Endothelial cell of umbilical vein (primary cell): ENCODE data around the gene KIAA1549.

ENCODE experiments used
- EZH2 ChIP-seq: IDR thresholded peaks from 2 replicates; pipeline ENCODE4 v1.6.1; 2012; ENCODE audit warnings: borderline replicate concordance, low read depth, mild to moderate bottlenecking, moderate library complexity, low read length, inconsistent platforms; ENCODE audit not compliant: severe bottlenecking
- FOS ChIP-seq: IDR thresholded peaks from 2 replicates; pipeline ENCODE4 v1.6.1; 2011; ENCODE audit warnings: mild to moderate bottlenecking, low read length, moderate library complexity, borderline replicate concordance; ENCODE audit not compliant: insufficient read depth
- TF ChIP-seq, protein P1 (sequence below), 2 donors: IDR thresholded peaks; 1 replicate in 1 of 2; 2 replicates in 1 of 2; pipeline ENCODE4 v1.5.1; 2011; ENCODE audit warnings: low read length in 2 of 2, mild to moderate bottlenecking in 2 of 2, moderate library complexity in 2 of 2, control low read depth in 1 of 2, inconsistent platforms in 1 of 2, low read depth in 1 of 2; ENCODE audit not compliant: insufficient read depth in 1 of 2; ENCODE audit errors: extremely low read depth in 1 of 2

DNA sequence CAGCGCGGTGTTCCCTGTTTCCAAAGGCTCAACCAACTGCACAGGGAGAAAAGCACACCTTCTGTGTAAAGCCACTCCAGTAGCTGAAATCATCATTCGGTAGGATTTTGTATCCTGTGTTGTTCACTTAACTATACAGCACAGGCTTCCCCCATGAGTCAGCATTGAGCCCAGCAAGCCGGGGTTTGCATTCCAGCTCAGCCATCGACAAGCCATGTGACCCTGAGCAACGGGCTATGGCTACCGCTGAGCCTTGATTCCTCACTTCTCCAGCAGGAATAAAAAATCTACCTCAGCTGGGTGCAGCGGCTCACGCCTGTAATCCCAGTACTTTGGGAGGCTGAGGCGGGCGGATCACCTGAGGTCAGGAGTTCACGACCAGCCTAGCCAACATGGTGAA lies 139.1 kb downstream of the KIAA1549 start:
- TF ChIP-seq EZH2: no peak
- TF ChIP-seq, protein P1, sequence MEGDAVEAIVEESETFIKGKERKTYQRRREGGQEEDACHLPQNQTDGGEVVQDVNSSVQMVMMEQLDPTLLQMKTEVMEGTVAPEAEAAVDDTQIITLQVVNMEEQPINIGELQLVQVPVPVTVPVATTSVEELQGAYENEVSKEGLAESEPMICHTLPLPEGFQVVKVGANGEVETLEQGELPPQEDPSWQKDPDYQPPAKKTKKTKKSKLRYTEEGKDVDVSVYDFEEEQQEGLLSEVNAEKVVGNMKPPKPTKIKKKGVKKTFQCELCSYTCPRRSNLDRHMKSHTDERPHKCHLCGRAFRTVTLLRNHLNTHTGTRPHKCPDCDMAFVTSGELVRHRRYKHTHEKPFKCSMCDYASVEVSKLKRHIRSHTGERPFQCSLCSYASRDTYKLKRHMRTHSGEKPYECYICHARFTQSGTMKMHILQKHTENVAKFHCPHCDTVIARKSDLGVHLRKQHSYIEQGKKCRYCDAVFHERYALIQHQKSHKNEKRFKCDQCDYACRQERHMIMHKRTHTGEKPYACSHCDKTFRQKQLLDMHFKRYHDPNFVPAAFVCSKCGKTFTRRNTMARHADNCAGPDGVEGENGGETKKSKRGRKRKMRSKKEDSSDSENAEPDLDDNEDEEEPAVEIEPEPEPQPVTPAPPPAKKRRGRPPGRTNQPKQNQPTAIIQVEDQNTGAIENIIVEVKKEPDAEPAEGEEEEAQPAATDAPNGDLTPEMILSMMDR (IDR thresholded peaks at IDR 0.05; ENCODE audit: extremely low read depth in 1 of 2, insufficient read depth in 1 of 2, low read depth in 1 of 2, low read length in 2 of 2): no peak
- no peak for TF ChIP-seq FOS
